ENCODE measurements around the gene NDUFC1.
A peak's percentile ranks its signal among the peaks of the same experiment; 100 is the strongest.
"Not testable (repeated sequence)": the region's sequence is repeated elsewhere in the genome, so short reads cannot be mapped to it uniquely, and the experiment has no call there.

Gene NDUFC1

GRCh38 chr4:139274790-139275189 lies 27.5 kb downstream of the NDUFC1 start:
- Histone ChIP-seq H3K36me3 (ENCODE audit: control insufficient read depth, insufficient read depth, low read length) (no peaks in the 10 kb centered on the region), H3K27ac (ENCODE audit: low read depth, low read length, severe bottlenecking) (no peak overlapping the region), H3K4me1 (ENCODE audit: control insufficient read depth, insufficient read depth, low read length, poor library complexity, severe bottlenecking) (peaks cover 4% of the 10 kb centered on the region), H3K4me3 (ENCODE audit: extremely low read depth, insufficient read depth, low read length, poor library complexity, severe bottlenecking) (no peak overlapping the region), H3K9me3 (ENCODE audit: control insufficient read depth, low read length) (no peaks in the 10 kb centered on the region)
- no CpG with 5 or more reads among the region's 1 CpG for WGBS, 2 experiments (ENCODE audit: insufficient coverage in 2 of 2)

GRCh38 chr4:139273835-139274234 lies 28.4 kb downstream of the NDUFC1 start:
- H3K27ac ChIP-seq (ENCODE audit: low read depth, low read length, severe bottlenecking) = no peak overlapping the region
- no peaks in the 10 kb centered on the region for H3K9me3 ChIP-seq (ENCODE audit: control insufficient read depth, low read length)
- no peak overlapping the region for H3K4me3 ChIP-seq (ENCODE audit: extremely low read depth, insufficient read depth, low read length, poor library complexity, severe bottlenecking)
- no CpG with 5 or more reads among the region's 1 CpG for WGBS, 2 experiments (ENCODE audit: insufficient coverage in 2 of 2)
- H3K4me1 ChIP-seq (ENCODE audit: control insufficient read depth, insufficient read depth, low read length, poor library complexity, severe bottlenecking) = no peaks in the 10 kb centered on the region
- H3K36me3 ChIP-seq (ENCODE audit: control insufficient read depth, insufficient read depth, low read length) = no peaks in the 10 kb centered on the region

DNA sequence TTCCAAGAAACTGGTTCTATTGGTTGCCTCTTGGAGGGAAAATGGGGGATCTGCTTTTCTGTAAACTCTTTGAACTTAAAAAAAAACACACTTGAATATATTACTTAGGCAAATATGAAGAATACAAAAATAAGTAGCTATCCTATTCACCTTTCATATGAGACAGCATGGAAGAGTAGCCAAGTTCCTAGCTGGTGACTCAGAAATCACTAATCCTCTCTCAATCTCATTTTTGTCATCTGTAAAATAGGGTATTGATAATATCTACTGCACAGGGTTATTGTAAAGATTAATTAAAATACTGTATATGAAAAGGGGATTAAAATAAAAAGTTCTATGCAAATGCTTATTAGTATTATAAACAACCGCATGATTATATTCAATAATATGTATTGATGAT lies 35.0 kb downstream of the NDUFC1 start:
- Histone ChIP-seq H3K4me3 (ENCODE audit: extremely low read depth, insufficient read depth, low read length, poor library complexity, severe bottlenecking) (no peak overlapping the region), H3K9me3 (ENCODE audit: control insufficient read depth, low read length) (no peaks in the 10 kb centered on the region), H3K36me3 (ENCODE audit: control insufficient read depth, insufficient read depth, low read length) (no peaks in the 10 kb centered on the region), H3K4me1 (ENCODE audit: control insufficient read depth, insufficient read depth, low read length, poor library complexity, severe bottlenecking) (peaks cover 4% of the 10 kb centered on the region), H3K27ac (ENCODE audit: low read depth, low read length, severe bottlenecking) (no peak overlapping the region)
- no CpG with 5 or more reads among the region's 1 CpG for WGBS, 2 experiments (ENCODE audit: insufficient coverage in 2 of 2)

GRCh38 chr4:139266583-139267257 lies 35.6 kb downstream of the NDUFC1 start:
- H3K27ac ChIP-seq (ENCODE audit: low read depth, low read length, severe bottlenecking) = peak overlapping the region; percentile 85
- WGBS, 2 experiments (ENCODE audit: insufficient coverage in 2 of 2) = 46 to 51% methylated on average over 12 of the region's 14 CpGs
- peak overlapping the region; percentile 12 for H3K4me3 ChIP-seq (ENCODE audit: extremely low read depth, insufficient read depth, low read length, poor library complexity, severe bottlenecking)

DNA sequence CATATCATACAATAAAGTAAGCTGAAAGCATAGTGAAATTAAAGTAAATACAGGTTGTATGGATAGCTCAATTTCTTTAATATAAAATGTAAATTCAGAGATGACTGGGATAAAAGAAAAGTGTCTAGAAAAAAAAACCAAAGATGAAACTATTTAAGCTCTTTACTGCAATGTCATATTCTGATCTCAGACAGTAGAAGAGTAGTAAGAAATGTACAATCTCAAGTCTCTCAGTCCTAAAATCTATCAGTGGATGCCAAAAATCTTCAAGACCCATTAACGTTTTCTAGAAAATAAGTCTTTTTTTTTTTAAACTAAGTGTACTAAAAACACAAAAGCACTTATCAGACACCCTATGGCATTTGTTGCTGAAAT lies 36.1 kb downstream of the NDUFC1 start:
- no CpG with 5 or more reads among the region's 1 CpG for WGBS, 2 experiments (ENCODE audit: insufficient coverage in 2 of 2)
- Histone ChIP-seq H3K36me3 (ENCODE audit: control insufficient read depth, insufficient read depth, low read length) (no peaks in the 10 kb centered on the region), H3K27ac (ENCODE audit: low read depth, low read length, severe bottlenecking) (peak overlapping the region; percentile 85), H3K4me1 (ENCODE audit: control insufficient read depth, insufficient read depth, low read length, poor library complexity, severe bottlenecking) (peaks cover 4% of the 10 kb centered on the region), H3K4me3 (ENCODE audit: extremely low read depth, insufficient read depth, low read length, poor library complexity, severe bottlenecking) (no peak overlapping the region), H3K9me3 (ENCODE audit: control insufficient read depth, low read length) (no peaks in the 10 kb centered on the region)

More at GRCh38 chr4:139266583-139267257, 35.6 kb downstream of the NDUFC1 start:
- H3K36me3 ChIP-seq (ENCODE audit: control insufficient read depth, insufficient read depth, low read length) = no peaks in the 10 kb centered on the region
- H3K9me3 ChIP-seq (ENCODE audit: control insufficient read depth, low read length) = no peaks in the 10 kb centered on the region
- peaks cover 4% of the 10 kb centered on the region for H3K4me1 ChIP-seq (ENCODE audit: control insufficient read depth, insufficient read depth, low read length, poor library complexity, severe bottlenecking)

DNA sequence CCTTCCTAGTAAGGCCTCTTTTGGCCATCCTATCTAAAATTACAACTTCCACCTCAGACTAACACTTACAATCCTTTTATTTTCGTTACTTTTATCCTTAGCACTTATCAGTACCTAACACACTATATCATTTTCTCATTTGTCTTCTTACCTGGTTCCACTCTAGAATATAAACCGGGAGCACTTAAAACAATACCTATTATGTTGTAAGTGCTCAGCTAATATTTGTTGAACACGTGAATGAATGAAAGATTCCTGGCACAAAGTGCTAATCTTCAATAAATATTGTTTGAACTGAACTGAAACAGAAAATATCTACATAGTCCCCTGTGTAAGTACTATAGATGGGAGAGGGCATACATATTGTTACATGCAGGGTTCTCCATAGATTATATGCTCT lies 36.6 kb downstream of the NDUFC1 start:
- 0% methylated on average over 1 of the region's 3 CpGs for WGBS, 2 experiments (ENCODE audit: insufficient coverage in 2 of 2)
- Histone ChIP-seq H3K4me1 (ENCODE audit: control insufficient read depth, insufficient read depth, low read length, poor library complexity, severe bottlenecking) (peaks cover 4% of the 10 kb centered on the region), H3K36me3 (ENCODE audit: control insufficient read depth, insufficient read depth, low read length) (no peaks in the 10 kb centered on the region), H3K4me3 (ENCODE audit: extremely low read depth, insufficient read depth, low read length, poor library complexity, severe bottlenecking) (no peak overlapping the region), H3K27ac (ENCODE audit: low read depth, low read length, severe bottlenecking) (no peak overlapping the region), H3K9me3 (ENCODE audit: control insufficient read depth, low read length) (no peaks in the 10 kb centered on the region)

DNA sequence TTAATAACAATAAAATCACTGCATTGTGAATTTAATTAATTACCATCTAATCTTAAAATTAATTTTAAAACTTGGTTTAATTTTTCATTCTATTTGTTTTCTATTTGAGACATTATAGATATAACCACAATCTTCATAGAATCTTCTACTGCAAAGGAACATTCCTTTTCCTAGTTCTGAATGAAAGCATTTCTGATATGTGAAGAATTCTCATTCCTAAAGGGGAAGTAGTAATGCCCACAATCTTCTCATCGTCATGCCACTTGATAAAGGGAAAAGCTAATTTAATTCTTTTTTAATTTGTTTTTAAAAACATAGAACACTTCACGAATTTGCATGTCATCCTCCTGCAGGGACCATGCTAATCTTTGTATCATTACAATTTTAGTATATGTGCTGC lies 45.9 kb downstream of the NDUFC1 start:
- no CpG with 5 or more reads among the region's 2 CpGs for WGBS, 2 experiments (ENCODE audit: insufficient coverage in 2 of 2)

GRCh38 chr4:139255581-139255980 lies 46.7 kb downstream of the NDUFC1 start:
- not testable (repeated sequence) for H3K4me3 ChIP-seq (ENCODE audit: extremely low read depth, insufficient read depth, low read length, poor library complexity, severe bottlenecking); H3K9me3 ChIP-seq (ENCODE audit: control insufficient read depth, low read length); H3K36me3 ChIP-seq (ENCODE audit: control insufficient read depth, insufficient read depth, low read length); H3K4me1 ChIP-seq (ENCODE audit: control insufficient read depth, insufficient read depth, low read length, poor library complexity, severe bottlenecking); H3K27ac ChIP-seq (ENCODE audit: low read depth, low read length, severe bottlenecking)
- WGBS, 2 experiments (ENCODE audit: insufficient coverage in 2 of 2) = 94% methylated on average over 3 of the region's 6 CpGs; no CpG with 5 or more reads in 1 of the 2 experiments

More for the DNA sequence above, 45.9 kb downstream of the NDUFC1 start:
- Histone ChIP-seq H3K36me3 (ENCODE audit: control insufficient read depth, insufficient read depth, low read length) (no peaks in the 10 kb centered on the region), H3K4me1 (ENCODE audit: control insufficient read depth, insufficient read depth, low read length, poor library complexity, severe bottlenecking) (no peaks in the 10 kb centered on the region), H3K4me3 (ENCODE audit: extremely low read depth, insufficient read depth, low read length, poor library complexity, severe bottlenecking) (no peak overlapping the region), H3K9me3 (ENCODE audit: control insufficient read depth, low read length) (no peaks in the 10 kb centered on the region), H3K27ac (ENCODE audit: low read depth, low read length, severe bottlenecking) (no peak overlapping the region)

DNA sequence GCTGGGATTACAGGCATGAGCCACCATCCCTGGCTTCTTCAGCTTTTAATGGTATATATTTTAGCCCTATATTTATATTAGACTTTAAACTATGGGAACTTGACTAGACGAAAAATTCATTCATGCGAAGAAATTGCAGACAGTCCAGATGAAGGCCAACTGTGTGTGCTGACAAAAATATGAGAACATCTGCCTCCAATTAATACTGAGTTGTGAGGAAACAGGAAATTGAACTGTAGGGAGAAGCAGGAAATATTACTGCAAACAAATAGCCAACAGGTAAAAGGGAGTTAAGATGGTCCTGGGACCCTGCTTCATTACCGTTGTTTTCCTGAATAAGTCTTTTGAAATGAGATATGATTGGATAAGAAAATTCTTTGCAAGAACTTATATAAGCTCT lies 48.6 kb downstream of the NDUFC1 start:
- Histone ChIP-seq H3K4me1 (ENCODE audit: control insufficient read depth, insufficient read depth, low read length, poor library complexity, severe bottlenecking) (no peaks in the 10 kb centered on the region), H3K36me3 (ENCODE audit: control insufficient read depth, insufficient read depth, low read length) (no peaks in the 10 kb centered on the region), H3K27ac (ENCODE audit: low read depth, low read length, severe bottlenecking) (no peak overlapping the region), H3K9me3 (ENCODE audit: control insufficient read depth, low read length) (no peaks in the 10 kb centered on the region), H3K4me3 (ENCODE audit: extremely low read depth, insufficient read depth, low read length, poor library complexity, severe bottlenecking) (no peak overlapping the region)
- no CpG with 5 or more reads among the region's 3 CpGs for WGBS, 2 experiments (ENCODE audit: insufficient coverage in 2 of 2)

DNA sequence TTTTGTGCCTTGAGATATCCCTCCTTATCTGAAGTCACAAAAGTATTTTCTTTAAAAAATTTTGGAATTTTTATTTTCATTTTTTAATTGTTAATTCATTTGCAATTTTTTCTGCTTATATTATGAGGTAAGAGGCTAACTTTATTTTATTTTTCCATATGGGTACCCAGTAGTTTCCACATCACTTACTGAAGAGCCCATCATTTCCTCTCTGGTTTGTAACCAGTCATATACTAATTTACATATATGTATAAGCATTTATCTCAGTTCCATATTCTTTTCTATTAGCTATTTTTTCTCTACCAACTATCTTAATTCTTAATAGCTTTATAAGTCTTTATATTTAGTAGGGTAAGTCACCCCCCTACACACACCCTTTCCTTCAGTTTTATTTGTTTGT lies 49.2 kb downstream of the NDUFC1 start:
- Histone ChIP-seq H3K4me3 (ENCODE audit: extremely low read depth, insufficient read depth, low read length, poor library complexity, severe bottlenecking) (no peak overlapping the region), H3K27ac (ENCODE audit: low read depth, low read length, severe bottlenecking) (no peak overlapping the region), H3K36me3 (ENCODE audit: control insufficient read depth, insufficient read depth, low read length) (no peaks in the 10 kb centered on the region), H3K4me1 (ENCODE audit: control insufficient read depth, insufficient read depth, low read length, poor library complexity, severe bottlenecking) (no peaks in the 10 kb centered on the region), H3K9me3 (ENCODE audit: control insufficient read depth, low read length) (no peaks in the 10 kb centered on the region)

- H3K27ac ChIP-seq (ENCODE audit: low read depth, low read length, severe bottlenecking) = no peak overlapping the region
- peaks cover 17% of the 10 kb centered on the region for H3K4me1 ChIP-seq (ENCODE audit: control insufficient read depth, insufficient read depth, low read length, poor library complexity, severe bottlenecking)
- H3K9me3 ChIP-seq (ENCODE audit: control insufficient read depth, low read length) = no peaks in the 10 kb centered on the region
- H3K4me3 ChIP-seq (ENCODE audit: extremely low read depth, insufficient read depth, low read length, poor library complexity, severe bottlenecking) = no peak overlapping the region
- H3K36me3 ChIP-seq (ENCODE audit: control insufficient read depth, insufficient read depth, low read length) = no peaks in the 10 kb centered on the region
- WGBS, 2 experiments (ENCODE audit: insufficient coverage in 2 of 2) = 94 to 100% methylated on average over 1 to 2 of the region's 4 CpGs
Measured at GRCh38 chr4:139247700-139248238, 54.5 kb downstream of the NDUFC1 start.
